ES-I3 (cell line): Measurements from ENCODE around the gene GPR143.

Experiments
- H3K36me3 ChIP-seq: 2 replicates; pipeline ENCODE4 v1.6.1; 2013; ENCODE audit warnings: mild to moderate bottlenecking, low read length, control low read depth, moderate library complexity; ENCODE audit not compliant: insufficient read depth
- H3K4me1 ChIP-seq: 2 replicates; pipeline ENCODE4 v1.6.1; 2013; ENCODE audit warnings: mild to moderate bottlenecking, control low read depth, low read length; ENCODE audit not compliant: insufficient read depth
- H3K9ac ChIP-seq: 2 replicates; pipeline ENCODE4 v1.6.1; 2013; ENCODE audit warnings: low read depth, mild to moderate bottlenecking, low read length, moderate library complexity
- H3K9me3 ChIP-seq: 2 replicates; pipeline ENCODE4 v1.6.1; 2013; ENCODE audit warnings: mild to moderate bottlenecking, low read length, moderate library complexity; ENCODE audit not compliant: control insufficient read depth, insufficient read depth

The GPR143 gene

DNA sequence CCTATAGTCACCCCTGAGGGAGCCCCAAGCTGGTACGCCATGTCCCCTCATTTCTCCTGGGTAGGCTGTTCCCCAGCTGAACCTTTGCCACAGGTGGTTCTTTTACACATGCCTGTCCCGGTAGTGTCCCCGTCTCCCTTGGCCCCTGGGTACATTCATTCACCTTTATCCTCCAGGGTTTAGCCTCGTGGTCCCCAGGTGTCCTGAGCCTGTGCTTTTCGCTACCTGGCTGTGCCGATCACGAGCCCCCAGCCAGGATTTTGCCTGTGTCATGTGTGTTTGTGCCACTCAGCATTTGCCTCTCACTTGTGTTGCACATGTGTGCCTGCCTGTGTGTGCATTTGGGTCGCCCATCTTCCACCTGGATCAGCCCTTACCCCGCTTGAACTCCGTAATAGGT, 57.6 kb downstream of the GPR143 start:
- Histone ChIP-seq H3K36me3 (peaks cover 8% of the 10 kb centered on the region; the same call in 1 of the 2 replicates), H3K4me1 (no peaks in the 10 kb centered on the region; the same call in 1 of the 2 replicates), H3K9ac (no peak overlapping the region), H3K9me3 (peaks cover 10% of the 10 kb centered on the region)

DNA sequence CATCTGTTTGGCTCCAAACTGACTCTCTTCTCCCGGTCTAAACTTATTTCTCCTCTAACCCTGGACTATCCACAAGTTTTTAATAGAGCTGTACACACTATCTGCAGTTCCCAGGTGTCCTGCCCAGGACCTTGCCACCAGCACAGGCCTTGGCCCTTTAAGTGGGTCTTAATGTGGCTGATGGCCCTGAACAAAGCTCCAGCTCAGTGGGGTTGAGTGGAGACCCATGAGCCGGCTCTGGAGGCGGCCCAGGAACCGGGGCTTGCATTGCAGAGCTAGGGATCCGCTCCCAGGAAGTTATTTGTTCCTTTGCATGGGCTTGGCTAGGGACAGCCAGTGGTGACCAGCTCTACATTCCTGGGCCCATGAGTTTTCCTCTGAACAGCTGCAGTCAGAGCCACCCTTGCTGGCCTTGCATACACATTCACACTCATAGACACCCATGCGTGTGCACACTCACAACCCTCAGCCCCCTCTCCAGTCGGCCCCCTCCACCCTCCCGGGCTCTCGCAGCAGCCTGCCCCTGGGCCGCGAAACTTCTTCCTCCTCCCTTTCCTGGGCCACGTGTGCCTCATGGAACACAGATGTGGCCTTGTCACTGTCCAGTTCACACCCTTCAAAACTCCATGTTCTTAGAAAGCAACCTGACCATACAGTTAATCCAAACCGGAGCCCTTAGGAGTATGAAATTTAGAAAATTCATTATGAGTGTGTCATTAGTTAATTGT, 58.2 kb downstream of the GPR143 start:
- H3K36me3 ChIP-seq = peaks cover 8% of the 10 kb centered on the region; the same call in 1 of the 2 replicates
- H3K4me1 ChIP-seq = no peaks in the 10 kb centered on the region; the same call in 1 of the 2 replicates
- H3K9me3 ChIP-seq = peaks cover 10% of the 10 kb centered on the region

GRCh38 chrX:9706421-9706820, 59.2 kb downstream of the GPR143 start:
- Histone ChIP-seq H3K36me3 (peaks cover 8% of the 10 kb centered on the region; the same call in 1 of the 2 replicates), H3K9ac (no peak overlapping the region), H3K9me3 (peaks cover 5% of the 10 kb centered on the region), H3K4me1 (no peaks in the 10 kb centered on the region; the same call in 1 of the 2 replicates)

More for the DNA sequence above, 58.2 kb downstream of the GPR143 start:
- H3K9ac ChIP-seq = no peak overlapping the region

DNA sequence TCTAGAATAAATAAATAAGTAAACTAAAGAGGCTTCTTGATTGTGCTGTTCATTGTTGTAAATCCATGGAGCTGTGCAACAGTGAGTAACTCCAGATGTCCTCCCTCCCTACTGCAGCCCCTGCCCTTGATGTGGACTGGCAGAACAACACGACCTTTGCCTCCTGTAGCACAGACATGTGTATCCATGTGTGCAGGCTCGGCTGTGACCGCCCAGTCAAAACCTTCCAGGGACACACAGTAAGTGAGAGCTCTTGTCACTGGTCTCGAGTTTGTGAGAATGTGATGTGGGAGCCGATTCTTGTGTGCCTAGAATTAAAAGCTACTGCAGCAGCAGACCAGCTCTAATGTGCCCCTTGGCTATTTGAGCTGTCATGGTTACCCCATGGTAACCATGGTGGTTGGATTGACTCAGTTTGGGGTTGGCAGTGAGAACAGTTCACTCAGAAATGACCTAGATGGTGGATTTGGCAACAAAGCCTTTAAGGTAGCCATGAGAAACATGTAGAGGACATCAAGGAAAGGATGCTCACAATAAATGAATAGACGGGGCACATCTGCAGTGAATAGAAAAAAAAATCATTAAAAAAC, 60.7 kb downstream of the GPR143 start:
- Histone ChIP-seq H3K9me3 (peaks cover 4% of the 10 kb centered on the region; the same call in 1 of the 2 replicates), H3K36me3 (no peaks in the 10 kb centered on the region; the same call in 1 of the 2 replicates), H3K9ac (no peak overlapping the region), H3K4me1 (no peaks in the 10 kb centered on the region; the same call in 1 of the 2 replicates)

GRCh38 chrX:9703406-9703805, 62.2 kb downstream of the GPR143 start:
- H3K9me3 ChIP-seq = peaks cover 4% of the 10 kb centered on the region; the same call in 1 of the 2 replicates
- H3K36me3 ChIP-seq = no peaks in the 10 kb centered on the region
- no peaks in the 10 kb centered on the region for H3K4me1 ChIP-seq
- H3K9ac ChIP-seq = no peak overlapping the region

- no peak overlapping the region for H3K9ac ChIP-seq
- H3K4me1 ChIP-seq = no peaks in the 10 kb centered on the region
- H3K9me3 ChIP-seq = peaks cover 4% of the 10 kb centered on the region; the same call in 1 of the 2 replicates
- H3K36me3 ChIP-seq = no peaks in the 10 kb centered on the region
Observed at GRCh38 chrX:9701790-9702189, 63.9 kb downstream of the GPR143 start.

DNA sequence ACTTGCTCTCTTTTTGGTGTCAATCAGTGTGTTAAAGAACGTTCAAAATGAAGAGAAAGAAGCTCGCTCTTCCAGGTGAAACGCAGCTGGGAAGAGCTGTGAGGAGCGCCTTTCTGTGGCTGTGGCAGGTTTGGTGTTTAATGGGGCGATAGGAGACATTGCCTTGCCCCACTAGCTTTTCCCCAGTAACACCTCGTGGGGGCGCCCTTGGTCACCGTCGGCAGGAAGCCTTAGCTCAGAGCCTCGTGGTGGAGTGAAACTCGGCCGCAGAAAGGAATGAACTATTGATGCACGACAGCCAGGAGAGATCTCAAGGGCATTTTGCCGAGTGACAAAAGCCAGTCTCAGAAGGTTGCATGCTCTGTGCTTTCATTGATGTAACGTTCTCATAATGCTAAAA, 65.1 kb downstream of the GPR143 start:
- H3K9me3 ChIP-seq = peaks cover 4% of the 10 kb centered on the region; the same call in 1 of the 2 replicates
- H3K9ac ChIP-seq = no peak overlapping the region
- no peaks in the 10 kb centered on the region for H3K4me1 ChIP-seq
- no peaks in the 10 kb centered on the region for H3K36me3 ChIP-seq

DNA sequence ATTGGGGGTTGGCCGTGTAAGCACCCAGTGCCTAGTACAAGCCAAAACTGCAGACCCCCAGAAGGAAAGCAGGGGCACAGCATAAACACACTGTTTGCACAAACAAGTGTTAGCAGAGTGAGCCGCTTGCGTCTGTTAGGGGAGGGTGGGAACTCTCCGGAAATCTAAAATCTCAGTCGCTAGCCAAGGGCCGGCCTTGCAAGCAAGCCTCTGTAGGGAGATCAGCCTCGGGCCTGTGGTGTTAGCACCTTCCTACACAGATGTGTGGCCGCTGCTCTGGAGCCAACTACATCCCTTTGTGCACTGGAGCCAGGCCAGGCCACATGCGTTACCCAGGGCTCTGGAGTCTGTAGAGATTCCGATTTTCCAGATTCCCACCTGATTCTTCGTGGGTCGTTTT, 67.1 kb downstream of the GPR143 start:
- no peaks in the 10 kb centered on the region for H3K9me3 ChIP-seq
- H3K4me1 ChIP-seq = no peaks in the 10 kb centered on the region
- H3K9ac ChIP-seq = no peak overlapping the region
- no peaks in the 10 kb centered on the region for H3K36me3 ChIP-seq

GRCh38 chrX:9693307-9694001, 72.2 kb downstream of the GPR143 start:
- Histone ChIP-seq H3K9me3 (no peaks in the 10 kb centered on the region), H3K9ac (no peak overlapping the region), H3K36me3 (no peaks in the 10 kb centered on the region), H3K4me1 (no peaks in the 10 kb centered on the region)

GRCh38 chrX:9690046-9690445, 75.6 kb downstream of the GPR143 start:
- Histone ChIP-seq H3K36me3 (no peaks in the 10 kb centered on the region), H3K9ac (no peak overlapping the region), H3K9me3 (no peaks in the 10 kb centered on the region), H3K4me1 (no peaks in the 10 kb centered on the region)

DNA sequence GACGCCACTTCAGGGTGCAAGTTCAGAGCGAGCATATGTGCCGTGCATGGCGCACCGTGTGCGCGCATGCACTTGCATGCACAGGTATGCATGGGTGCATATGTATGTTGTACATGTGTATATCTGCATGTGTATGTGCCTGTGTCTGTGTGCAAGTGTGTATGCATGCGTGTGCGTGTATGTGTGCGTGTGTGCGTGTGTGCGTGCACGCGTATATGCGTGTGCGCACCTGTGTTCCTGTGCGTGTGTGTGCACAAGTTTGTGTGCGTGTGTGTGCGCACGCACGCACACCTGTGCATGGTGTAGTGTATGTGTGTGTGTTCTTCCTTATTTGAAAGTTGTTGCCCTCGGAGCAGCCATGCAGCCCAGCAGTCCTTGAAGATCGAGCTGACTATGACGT, 76.8 kb downstream of the GPR143 start:
- no peaks in the 10 kb centered on the region for H3K36me3 ChIP-seq
- no peak overlapping the region for H3K9ac ChIP-seq
- no peaks in the 10 kb centered on the region for H3K9me3 ChIP-seq
- H3K4me1 ChIP-seq = no peaks in the 10 kb centered on the region

- H3K36me3 ChIP-seq = no peaks in the 10 kb centered on the region
- H3K9me3 ChIP-seq = no peaks in the 10 kb centered on the region
Observed at GRCh38 chrX:9687899-9688298, 77.7 kb downstream of the GPR143 start.

GRCh38 chrX:9683350-9683749, 82.3 kb downstream of the GPR143 start:
- H3K9ac ChIP-seq = no peak overlapping the region
- no peaks in the 10 kb centered on the region for H3K4me1 ChIP-seq
- no peaks in the 10 kb centered on the region for H3K36me3 ChIP-seq
- H3K9me3 ChIP-seq = no peaks in the 10 kb centered on the region

More at GRCh38 chrX:9687899-9688298, 77.7 kb downstream of the GPR143 start:
- Histone ChIP-seq H3K4me1 (no peaks in the 10 kb centered on the region), H3K9ac (no peak overlapping the region)

DNA sequence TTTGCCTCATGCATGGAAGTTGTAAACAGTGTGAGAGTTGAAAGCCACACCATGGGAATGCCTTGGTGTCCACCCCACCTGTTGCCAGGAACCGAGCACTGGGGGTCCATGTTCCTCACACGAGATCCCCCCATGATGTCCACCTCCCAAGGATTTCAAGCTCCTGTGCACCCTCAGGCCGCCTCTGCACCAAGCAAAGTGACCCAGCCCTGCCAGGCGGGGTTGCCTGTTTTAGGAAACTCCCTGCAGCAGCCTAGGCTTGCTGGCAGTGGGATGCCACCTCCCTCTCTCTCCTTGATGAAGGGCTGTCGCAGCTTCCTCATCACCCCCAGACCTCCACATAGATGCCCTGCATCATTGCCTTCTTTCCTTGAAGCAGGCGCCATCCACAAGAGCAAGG, 82.8 kb downstream of the GPR143 start:
- no peaks in the 10 kb centered on the region for H3K36me3 ChIP-seq
- no peaks in the 10 kb centered on the region for H3K4me1 ChIP-seq
- H3K9ac ChIP-seq = no peak overlapping the region
- H3K9me3 ChIP-seq = no peaks in the 10 kb centered on the region
